WTC11 (cell line): ENCODE results near the gene EXOC6. TPM values are rescaled to one million over a fixed set of nuclear protein-coding genes. Genes with fewer than 3 reads are reported as not detected.

Source experiments
- ATAC-seq: fragments of 200-7000 bp; cut with Tn5 transposase; 2 replicates; pipeline ENCODE4 v1.10.0; 2021; ENCODE audit warnings: mild to moderate bottlenecking, moderate library complexity
- CTCF ChIA-PET: fragments of 300-600 bp; sonication (Branson Sonifier 250); formaldehyde crosslinking; loops from one replicate; lab custom pipeline; 2021; ENCODE audit warnings: antibody characterized with exemption; lab: Charles Lee
- POLR2A ChIA-PET: fragments of 350-600 bp; sonication (Branson Sonifier 250); formaldehyde crosslinking; loops from one replicate; lab custom pipeline; 2021; ENCODE audit warnings: antibody characterized with exemption; lab: Charles Lee
- DNase-seq: peaks from one replicate; pipeline ENCODE4 v3.0.0; 2021; ENCODE audit warnings: low spot score
- H3K27ac Mint-ChIP-seq: 2 replicates; pipeline ENCODE4 v1.8.0; 2021; ENCODE audit warnings: mixed read lengths
- H3K27me3 Mint-ChIP-seq: 2 replicates; pipeline ENCODE4 v1.8.0; 2021; ENCODE audit warnings: low read depth, mild to moderate bottlenecking, moderate library complexity, mixed read lengths
- H3K36me3 Mint-ChIP-seq: 2 replicates; pipeline ENCODE4 v1.8.0; 2021; ENCODE audit warnings: mixed read lengths
- H3K4me1 Mint-ChIP-seq: 2 replicates; pipeline ENCODE4 v1.8.0; 2022; ENCODE audit warnings: mixed read lengths
- H3K4me3 Mint-ChIP-seq: 2 replicates; pipeline ENCODE4 v1.8.0; 2021; ENCODE audit warnings: mild to moderate bottlenecking, moderate library complexity, mixed read lengths
- H3K9me3 Mint-ChIP-seq: 2 replicates; pipeline ENCODE4 v1.8.0; 2021; ENCODE audit warnings: mixed read lengths
- AR ChIP-seq: fragments of 250-450 bp; sonication (Bioruptor Pico); IDR thresholded peaks from 2 replicates; pipeline ENCODE4 v1.9.0; 2021; ENCODE audit warnings: mild to moderate bottlenecking
- ARID4B ChIP-seq: sonication (generic); formaldehyde crosslinking; IDR thresholded peaks from 2 replicates; pipeline ENCODE4 v1.8.0; 2023; ENCODE audit warnings: missing genetic modification reagents, mild to moderate bottlenecking, borderline replicate concordance
- CREM ChIP-seq: sonication (generic); formaldehyde crosslinking; IDR thresholded peaks from 2 replicates; pipeline ENCODE4 v1.8.1; 2022; ENCODE audit warnings: mild to moderate bottlenecking, missing genetic modification reagents, moderate library complexity
- ELF4 ChIP-seq: sonication (generic); formaldehyde crosslinking; IDR thresholded peaks from 2 replicates; pipeline ENCODE4 v1.8.1; 2022; ENCODE audit warnings: low read depth, mild to moderate bottlenecking, moderate library complexity, missing genetic modification reagents
- FOXP4 ChIP-seq: sonication (generic); formaldehyde crosslinking; IDR thresholded peaks from 2 replicates; pipeline ENCODE4 v1.8.0; 2022; ENCODE audit warnings: mild to moderate bottlenecking, missing genetic modification reagents
- KAT7 ChIP-seq: sonication (generic); formaldehyde crosslinking; IDR thresholded peaks from 2 replicates; pipeline ENCODE4 v1.8.1; 2023; ENCODE audit warnings: missing genetic modification reagents, mild to moderate bottlenecking, borderline replicate concordance
- MAX ChIP-seq: sonication (generic); formaldehyde crosslinking; IDR thresholded peaks from 2 replicates; pipeline ENCODE4 v1.8.0; 2022; ENCODE audit warnings: mild to moderate bottlenecking, missing genetic modification reagents
- NFATC4 ChIP-seq: fragments of 250-450 bp; sonication (Bioruptor Pico); IDR thresholded peaks from 2 replicates; pipeline ENCODE4 v1.9.0; 2021; ENCODE audit warnings: mild to moderate bottlenecking
- NFYB ChIP-seq: sonication (generic); formaldehyde crosslinking; conservative IDR thresholded peaks from 2 replicates; pipeline ENCODE4 v1.8.0; 2022; ENCODE audit warnings: low read depth, missing genetic modification reagents
- PRDM15 ChIP-seq: sonication (generic); formaldehyde crosslinking; IDR thresholded peaks from 2 replicates; pipeline ENCODE4 v1.8.0; 2022; ENCODE audit warnings: missing genetic modification reagents
- STAT6 ChIP-seq: sonication (generic); formaldehyde crosslinking; conservative IDR thresholded peaks from 2 replicates; pipeline ENCODE4 v1.8.1; 2023; ENCODE audit warnings: mild to moderate bottlenecking, low read depth, missing genetic modification reagents, moderate library complexity
- TEAD1 ChIP-seq: sonication (generic); formaldehyde crosslinking; IDR thresholded peaks from 2 replicates; pipeline ENCODE4 v1.8.0; 2022; ENCODE audit warnings: mild to moderate bottlenecking, missing genetic modification reagents
- TEAD4 ChIP-seq: sonication (generic); formaldehyde crosslinking; IDR thresholded peaks from 2 replicates; pipeline ENCODE4 v1.8.0; 2022; ENCODE audit warnings: mild to moderate bottlenecking, missing genetic modification reagents
- ZMAT4 ChIP-seq: fragments of 250-450 bp; sonication (Bioruptor Pico); IDR thresholded peaks from 2 replicates; pipeline ENCODE4 v1.9.0; 2021; ENCODE audit warnings: mild to moderate bottlenecking
- ZNF416 ChIP-seq: fragments of 250-450 bp; sonication (Bioruptor Pico); IDR thresholded peaks from 2 replicates; pipeline ENCODE4 v1.9.0; 2021; ENCODE audit warnings: mild to moderate bottlenecking, inconsistent platforms
- total RNA-seq: library from RNA; stranded (reverse); gene quantifications from 3 replicates; pipeline ENCODE4 v1.2.3, GENCODE V29; 2021

EXOC6 gene
- total RNA-seq, 1 experiment from 2014 or later: 5.0 TPM

GRCh38 chr10:92868036-92868435 is 19.7 kb downstream of the EXOC6 start:
- no peak for ATAC-seq

More at GRCh38 chr10:92868036-92868435, 19.7 kb downstream of the EXOC6 start:
- CTCF ChIA-PET: interaction anchor here (1.1 kb wide), 1 partner anchor 25 kb away, joined by 8 read pairs; no protein-coding TSS in a partner anchor
- Mint-ChIP-seq H3K4me1 (peaks cover 4% of the 10 kb centered on the region; the same call in 1 of the 2 replicates), H3K27ac (no peak overlapping the region)
- POLR2A ChIA-PET: interaction anchor here (0.6 kb wide), 1 partner anchor 491 kb away, joined by 3 read pairs; no protein-coding TSS in a partner anchor
- DNase-seq: no peak
- TF ChIP-seq FOXP4 (CRISPR knock-in tag) (no peak), TEAD4 (CRISPR knock-in tag) (no peak), ZMAT4 (CRISPR knock-in tag) (no peak), NFATC4 (CRISPR knock-in tag) (no peak), ARID4B (CRISPR knock-in tag) (no peak), CREM (CRISPR knock-in tag) (no peak), ZNF416 (CRISPR knock-in tag) (no peak), NFYB (no peak), TEAD1 (CRISPR knock-in tag) (no peak), STAT6 (no peak), MAX (CRISPR knock-in tag) (no peak), AR (CRISPR knock-in tag) (no peak), ELF4 (CRISPR knock-in tag) (no peak), KAT7 (CRISPR knock-in tag) (no peak), PRDM15 (CRISPR knock-in tag) (no peak)
- TF ChIP-seq, all 79 proteins: peak for 0
- H3K9me3 Mint-ChIP-seq: no peaks in the 10 kb centered on the region; the same call in 1 of the 2 replicates
- no peaks in the 10 kb centered on the region for H3K27me3 Mint-ChIP-seq
- H3K36me3 Mint-ChIP-seq: no peaks in the 10 kb centered on the region
- H3K4me3 Mint-ChIP-seq: no peak overlapping the region
